ENCODE measurements around the gene SLC5A8.
"Not testable (repeated sequence)": the region's sequence is repeated elsewhere in the genome, so short reads cannot be mapped to it uniquely, and the experiment has no call there.

Gene SLC5A8

GRCh38 chr12:101181776-101182175, 28.3 kb downstream of the SLC5A8 start:
- intact Hi-C loops (cut with DNase I), result no loop called here
- no peak for DNase-seq

- DNase-seq, result no peak
These were observed 35.5 kb downstream of the SLC5A8 start for GRCh38 chr12:101174541-101174940.

GRCh38 chr12:101173197-101173749, 36.8 kb downstream of the SLC5A8 start:
- DNase-seq, result no peak
- intact Hi-C loops (cut with DNase I), result no loop called here

More at GRCh38 chr12:101174541-101174940, 35.5 kb downstream of the SLC5A8 start:
- intact Hi-C loops (cut with DNase I), result no loop called here

- intact Hi-C loops (cut with DNase I), result no loop called here
- DNase-seq, result peak in 4 of 42 donors; percentile 8 to 25 (median 16)
These were observed 37.7 kb downstream of the SLC5A8 start for GRCh38 chr12:101172316-101172715.

GRCh38 chr12:101168001-101168400, 42.0 kb downstream of the SLC5A8 start:
- intact Hi-C loops (cut with DNase I), result no loop called here
- DNase-seq, result no peak

- intact Hi-C loops (cut with DNase I), result no loop called here
These were observed 43.2 kb downstream of the SLC5A8 start for GRCh38 chr12:101166866-101167265.

GRCh38 chr12:101165319-101165718, 44.7 kb downstream of the SLC5A8 start:
- DNase-seq, result no peak
- intact Hi-C loops (cut with DNase I), result no loop called here

More at GRCh38 chr12:101166866-101167265, 43.2 kb downstream of the SLC5A8 start:
- no peak for DNase-seq

GRCh38 chr12:101145777-101146431, 64.1 kb downstream of the SLC5A8 start:
- DNase-seq; intact Hi-C loops (cut with DNase I): not testable (repeated sequence)

- no peak for DNase-seq
These were observed 82.4 kb downstream of the SLC5A8 start for GRCh38 chr12:101127521-101128219.

GRCh38 chr12:101117842-101118241, 92.2 kb downstream of the SLC5A8 start:
- intact Hi-C loops (cut with DNase I), result no loop called here

More at GRCh38 chr12:101127521-101128219, 82.4 kb downstream of the SLC5A8 start:
- intact Hi-C loops (cut with DNase I), result no loop called here

GRCh38 chr12:101116911-101117310, 93.1 kb downstream of the SLC5A8 start:
- intact Hi-C loops (cut with DNase I), result no loop called here
- DNase-seq, result no peak

More at GRCh38 chr12:101117842-101118241, 92.2 kb downstream of the SLC5A8 start:
- DNase-seq, result peak in 3 of 42 donors; percentile 5 to 35 (median 18)

- intact Hi-C loops (cut with DNase I), result no loop called here
- no peak for DNase-seq
These were observed 94.7 kb downstream of the SLC5A8 start for GRCh38 chr12:101115326-101115725.

- no peak for DNase-seq
- intact Hi-C loops (cut with DNase I), result no loop called here
These were observed 98.6 kb downstream of the SLC5A8 start for GRCh38 chr12:101111441-101111840.

GRCh38 chr12:101110866-101111265, 99.2 kb downstream of the SLC5A8 start:
- intact Hi-C loops (cut with DNase I), result no loop called here
- peak in 12 of 42 donors; percentile 5 to 48 (median 12) for DNase-seq

- intact Hi-C loops (cut with DNase I), result no loop called here
- DNase-seq, result no peak
These were observed 101.9 kb downstream of the SLC5A8 start for GRCh38 chr12:101108130-101108529.

GRCh38 chr12:101107032-101107763, 102.8 kb downstream of the SLC5A8 start:
- DNase-seq, result no peak
- intact Hi-C loops (cut with DNase I), result no loop called here
